Measurements from ENCODE around the gene LRRK1. TPM values are rescaled to one million over a fixed set of nuclear protein-coding genes. Genes with fewer than 3 reads are reported as not detected.

LRRK1 gene
- total and polyA plus RNA-seq, 2 of the 13 experiments (the other 11 are each of a cell fraction or from before 2014, with no cell fraction given), result 0.13 to 1.2 TPM

- no peak for TF ChIP-seq HIC2 (CRISPR knock-in tag; IDR thresholded peaks at IDR 0.05; ENCODE audit: low read depth)
- TF ChIP-seq, protein P1, sequence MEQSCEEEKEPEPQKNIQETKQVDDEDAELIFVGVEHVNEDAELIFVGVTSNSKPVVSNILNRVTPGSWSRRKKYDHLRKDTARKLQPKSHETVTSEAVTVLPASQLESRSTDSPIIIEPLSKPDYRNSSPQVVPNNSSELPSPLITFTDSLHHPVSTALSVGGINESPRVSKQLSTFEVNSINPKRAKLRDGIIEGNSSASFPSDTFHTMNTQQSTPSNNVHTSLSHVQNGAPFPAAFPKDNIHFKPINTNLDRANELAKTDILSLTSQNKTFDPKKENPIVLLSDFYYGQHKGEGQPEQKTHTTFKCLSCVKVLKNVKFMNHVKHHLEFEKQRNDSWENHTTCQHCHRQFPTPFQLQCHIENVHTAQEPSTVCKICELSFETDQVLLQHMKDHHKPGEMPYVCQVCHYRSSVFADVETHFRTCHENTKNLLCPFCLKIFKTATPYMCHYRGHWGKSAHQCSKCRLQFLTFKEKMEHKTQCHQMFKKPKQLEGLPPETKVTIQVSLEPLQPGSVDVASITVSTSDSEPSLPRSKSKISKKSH (CRISPR knock-in tag; IDR thresholded peaks at IDR 0.05; ENCODE audit: borderline replicate concordance), result no peak
- TF ChIP-seq, protein P2, sequence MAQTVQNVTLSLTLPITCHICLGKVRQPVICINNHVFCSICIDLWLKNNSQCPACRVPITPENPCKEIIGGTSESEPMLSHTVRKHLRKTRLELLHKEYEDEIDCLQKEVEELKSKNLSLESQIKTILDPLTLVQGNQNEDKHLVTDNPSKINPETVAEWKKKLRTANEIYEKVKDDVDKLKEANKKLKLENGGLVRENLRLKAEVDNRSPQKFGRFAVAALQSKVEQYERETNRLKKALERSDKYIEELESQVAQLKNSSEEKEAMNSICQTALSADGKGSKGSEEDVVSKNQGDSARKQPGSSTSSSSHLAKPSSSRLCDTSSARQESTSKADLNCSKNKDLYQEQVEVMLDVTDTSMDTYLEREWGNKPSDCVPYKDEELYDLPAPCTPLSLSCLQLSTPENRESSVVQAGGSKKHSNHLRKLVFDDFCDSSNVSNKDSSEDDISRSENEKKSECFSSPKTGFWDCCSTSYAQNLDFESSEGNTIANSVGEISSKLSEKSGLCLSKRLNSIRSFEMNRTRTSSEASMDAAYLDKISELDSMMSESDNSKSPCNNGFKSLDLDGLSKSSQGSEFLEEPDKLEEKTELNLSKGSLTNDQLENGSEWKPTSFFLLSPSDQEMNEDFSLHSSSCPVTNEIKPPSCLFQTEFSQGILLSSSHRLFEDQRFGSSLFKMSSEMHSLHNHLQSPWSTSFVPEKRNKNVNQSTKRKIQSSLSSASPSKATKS (CRISPR knock-in tag; IDR thresholded peaks at IDR 0.05), result no peak
Observed at GRCh38 chr15:101025501-101025885, 106.3 kb downstream of the LRRK1 start (continued).

DNA sequence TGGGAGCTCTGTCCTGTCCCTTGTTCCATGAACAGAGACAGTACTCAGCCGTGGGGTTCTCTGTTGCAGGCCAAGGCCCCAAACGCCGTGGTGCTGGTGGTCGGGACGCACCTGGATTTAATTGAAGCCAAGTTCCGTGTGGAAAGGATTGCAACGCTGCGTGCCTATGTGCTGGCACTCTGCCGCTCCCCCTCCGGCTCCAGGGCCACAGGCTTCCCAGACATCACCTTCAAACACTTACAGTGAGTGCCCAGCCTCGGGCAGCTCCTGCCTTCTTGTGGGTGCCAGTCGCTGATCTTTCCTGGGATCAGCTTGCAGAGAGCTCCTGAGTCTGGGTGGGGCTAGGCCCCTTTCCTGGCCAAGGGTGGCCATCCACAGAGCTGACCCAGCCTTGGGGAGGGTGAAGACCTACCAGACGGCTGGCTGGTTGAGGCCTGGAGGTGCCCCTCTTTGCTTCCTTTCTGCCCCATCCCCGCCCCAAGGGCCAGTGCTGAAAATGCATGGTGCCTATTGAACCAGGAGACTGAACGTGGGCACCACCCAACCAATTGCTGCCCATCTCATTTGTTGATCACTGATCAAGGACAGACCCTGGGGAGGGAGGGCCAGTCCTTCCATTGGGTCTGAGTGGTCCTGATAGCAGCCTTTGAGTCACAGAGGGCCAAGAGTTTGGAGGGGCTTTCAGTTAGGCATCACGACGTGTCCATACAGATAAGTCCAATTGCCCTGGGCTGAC is 106.9 kb downstream of the LRRK1 start:
- CTCF ChIA-PET (ENCODE audit: low intra/inter-chr PET ratio, low total read pairs), result no interaction called here
- DNase-seq (ENCODE audit: low spot score) (no peak), FAIRE-seq (no peak), ATAC-seq (no peak)
- Histone ChIP-seq H3K9me3 (ENCODE audit: low read length) (no peaks in the 10 kb centered on the region), H3K4me2 (ENCODE audit: low read depth, low read length) (no peak overlapping the region), H3K4me3 (replicated peaks in 1 of 3; ENCODE audit: insufficient read depth in 1 of 3, low read depth in 2 of 3, low read length in 3 of 3) (no peak overlapping the region), H3K36me3 (replicated peaks in 1 of 2; ENCODE audit: control insufficient read depth in 1 of 2, insufficient read depth in 2 of 2, low read length in 2 of 2) (no peaks in the 10 kb centered on the region), H2AFZ (ENCODE audit: low read length) (no peak overlapping the region), H3K27me3 (ENCODE audit: control insufficient read depth in 1 of 2, insufficient read depth in 2 of 2, low read length in 2 of 2) (peaks cover 12 to 97% of the 10 kb centered on the region in 2 experiments), H3K27ac (ENCODE audit: extremely low read length, insufficient read depth, low read length) (no peak overlapping the region), H4K20me1 (ENCODE audit: insufficient read depth, low read length) (no peaks in the 10 kb centered on the region), H3K79me2 (ENCODE audit: insufficient read depth, low read length) (no peaks in the 10 kb centered on the region), H3K4me1 (ENCODE audit: insufficient read depth, low read length) (peaks cover 48% of the 10 kb centered on the region), H3K9ac (ENCODE audit: insufficient read depth, low read depth, low read length) (no peak overlapping the region)
- 45% methylated on average over 6 of the region's 17 CpGs for WGBS (ENCODE audit: low lambda C conversion rate)
- BruUV-seq (replicated peaks), result no TSS peak
- intact Hi-C loops (cut with micrococcal nuclease; ENCODE audit: unreplicated experiment) (no loop called here), in situ Hi-C loops (cut with HindIII; ENCODE audit: extremely low pct_ligation_motif_present, low pct_unique_long_range_greater_than_20kb) (no loop called here)
- POLR2A ChIA-PET, result no interaction called here
- TF ChIP-seq SSRP1 (CRISPR knock-in tag; IDR thresholded peaks at IDR 0.05) (no peak), ZNF510 (CRISPR knock-in tag; IDR thresholded peaks at IDR 0.05; ENCODE audit: low read depth) (no peak), LBX2 (CRISPR knock-in tag; IDR thresholded peaks at IDR 0.05; ENCODE audit: borderline replicate concordance) (no peak), ZNF543 (CRISPR knock-in tag; IDR thresholded peaks at IDR 0.05) (no peak), ELF4 (CRISPR knock-in tag; IDR thresholded peaks at IDR 0.05; ENCODE audit: borderline replicate concordance) (no peak), HNRNPK (IDR thresholded peaks at IDR 0.05; ENCODE audit: low read depth, low read length, poor library complexity, severe bottlenecking) (no peak), ZFP62 (CRISPR knock-in tag; IDR thresholded peaks at IDR 0.05) (no peak), ZNF788 (CRISPR knock-in tag; IDR thresholded peaks at IDR 0.05; ENCODE audit: borderline replicate concordance) (no peak), TIGD3 (CRISPR knock-in tag; IDR thresholded peaks at IDR 0.05; ENCODE audit: borderline replicate concordance) (no peak), ZFP36L2 (CRISPR knock-in tag; IDR thresholded peaks at IDR 0.05) (no peak), FIP1L1 (IDR thresholded peaks at IDR 0.05; ENCODE audit: borderline replicate concordance, insufficient read depth, low read depth, low read length) (no peak), ZMYM4 (CRISPR knock-in tag; IDR thresholded peaks at IDR 0.05) (no peak)
